Lower leg skin (tissue), 4 donors: ENCODE data around the gene ATXN7L3. TPM values are rescaled to one million over a fixed set of nuclear protein-coding genes. Genes with fewer than 3 reads are reported as not detected.

Experiments used
- DNase-seq, 2 donors: peaks; one replicate each; pipeline ENCODE4 v3.0.0-alpha.2; 2019; ENCODE audit warnings: low spot score in 2 of 2
- H3K4me3 ChIP-seq: fragments of 200-600 bp; sonication (generic); 2 replicates; pipeline ENCODE4 v1.5.1; 2017; ENCODE audit warnings: mild to moderate bottlenecking, low read depth; ENCODE audit not compliant: poor library complexity, severe bottlenecking
- CTCF ChIP-seq, 3 donors: fragments of 450-650 bp; IDR thresholded peaks; one replicate each; pipeline ENCODE4 v1.5.1; 2016; ENCODE audit warnings: antibody characterized with exemption in 3 of 3, mild to moderate bottlenecking in 3 of 3, moderate library complexity in 2 of 3
- POLR2A ChIP-seq, 2 donors: fragments of 450-650 bp; IDR thresholded peaks; one replicate each; pipeline ENCODE4 v1.6.1; 2016 to 2017; ENCODE audit warnings: antibody characterized with exemption in 2 of 2, mild to moderate bottlenecking in 1 of 2, moderate library complexity in 1 of 2
- WGBS, 2 donors: methylation state at CpG; one replicate each; pipeline ENCODE4 v1.1.5; 2018; 5-methylcytosine and 5-hydroxymethylcytosine counted together
- intact Hi-C: fragments of 100-400 bp; cut with DNase I; formaldehyde crosslinking; loops from one replicate; pipeline ENCODE4 v1.15.0; 2023; ENCODE audit warnings: low total_unique reads
- total RNA-seq, 4 donors: library from RNA; depleted of rRNA; stranded (reverse); fragments of >200 nt; gene quantifications; one replicate each; pipeline ENCODE4 v1.1.0, GENCODE V29; 2016

The ATXN7L3 gene
- total RNA-seq, 4 donors from 2014 or later: 62.4 to 77.9 (median 67.8) TPM

DNA sequence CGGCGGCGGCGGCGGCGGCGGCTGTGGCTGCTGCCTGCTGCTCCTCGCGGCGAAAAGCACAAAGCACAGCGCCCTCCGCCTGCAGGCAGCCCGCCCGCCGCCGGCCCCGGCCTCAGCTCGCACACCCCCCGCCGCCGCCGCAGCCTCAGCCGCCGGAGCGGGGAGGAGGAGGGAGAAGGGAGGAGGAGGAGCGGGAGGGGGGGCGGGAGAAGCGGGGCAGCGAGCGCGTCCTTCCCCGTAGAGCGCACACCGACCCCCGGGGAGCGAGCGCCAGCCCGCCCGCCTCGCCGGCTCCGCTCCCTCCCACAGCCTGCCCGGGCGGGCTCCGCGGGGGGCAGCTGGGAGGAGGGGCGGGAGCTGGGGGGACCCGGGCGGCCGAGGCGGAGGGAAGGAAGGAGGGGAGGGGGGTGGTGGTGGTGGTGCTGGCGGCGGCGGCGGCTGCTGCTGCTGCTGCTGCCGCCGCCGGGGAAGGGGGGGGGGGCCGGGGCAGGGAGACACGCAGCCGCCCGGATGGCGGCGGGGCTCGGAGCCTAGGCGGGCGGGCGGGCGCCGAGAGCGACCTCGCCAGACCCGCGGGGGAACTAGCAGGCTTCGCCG, 20.0 kb upstream of the ATXN7L3 start, which contains the start of gene UBTF:
Gene UBTF (minus strand): TSS at position 60 of the 597 bp plus-strand sequence. CDS start 1,446 bp downstream, outside the sequence.
- peak in 1 of 2 donors; percentile 92 for DNase-seq
- TF ChIP-seq CTCF (IDR thresholded peaks at IDR 0.05): no peak
- no peak for TF ChIP-seq POLR2A (IDR thresholded peaks at IDR 0.05)
- intact Hi-C loops: loop anchor here (1.0 to 5.0 kb wide), 2 partner anchors 103 to 143 kb away; partner anchors contain the start of gene SLC25A39
- 0% methylated on average over 1 to 5 of the region's 76 CpGs for WGBS, 2 donors
- peak within 1 kb of the TSS; percentile 92 for H3K4me3 ChIP-seq

DNA sequence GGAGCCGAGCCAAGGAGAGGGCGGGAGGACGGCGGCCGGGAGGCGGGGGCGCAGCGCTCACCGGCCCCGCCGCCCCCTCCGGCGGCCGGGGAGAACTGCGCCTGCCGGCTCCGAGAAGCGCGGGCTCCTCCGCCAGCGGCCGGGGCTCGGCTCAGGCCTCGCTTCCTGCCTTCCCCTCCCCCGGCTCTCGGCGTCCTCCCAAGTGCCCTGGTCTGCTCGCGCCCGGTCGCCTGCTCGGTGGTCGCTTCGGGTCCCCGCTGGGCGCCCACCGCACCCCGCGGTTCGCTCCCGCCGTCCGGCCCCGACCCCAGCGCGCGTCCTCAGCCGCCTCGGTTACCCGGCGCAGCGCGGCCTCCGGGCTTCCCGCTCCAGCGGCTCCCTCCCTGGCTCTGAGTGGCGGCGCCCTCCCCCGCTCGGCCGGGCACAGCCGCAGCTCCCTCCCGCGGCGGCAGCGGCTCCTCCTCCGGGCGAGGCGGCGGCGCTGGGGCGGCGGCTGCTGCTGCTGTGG, 19.5 kb upstream of the ATXN7L3 start:
- TF ChIP-seq CTCF (IDR thresholded peaks at IDR 0.05) (no peak), POLR2A (IDR thresholded peaks at IDR 0.05) (no peak)
- intact Hi-C loops: loop anchor here (1.0 to 5.0 kb wide), 2 partner anchors 103 to 143 kb away; partner anchors contain the start of gene SLC25A39
- peak overlapping the region; percentile 92 for H3K4me3 ChIP-seq
- WGBS, 2 donors: 1% methylated on average over 10 of the region's 73 CpGs; no CpG with 5 or more reads in 1 of the 2 donors
- DNase-seq: peak in 1 of 2 donors; percentile 93

- H3K4me3 ChIP-seq: peak overlapping the region; percentile 92
- peak; percentile 77 to 97 for DNase-seq
- TF ChIP-seq CTCF (IDR thresholded peaks at IDR 0.05) (peak in 1 of 3 donors; percentile 13), POLR2A (IDR thresholded peaks at IDR 0.05) (peak in 1 of 2 donors; percentile 59)
- intact Hi-C loops: loop anchor here (1.0 to 5.0 kb wide), 2 partner anchors 104 to 144 kb away; partner anchors contain the start of gene SLC25A39
- 1% methylated on average over 32 to 43 of the region's 89 CpGs for WGBS, 2 donors
Observed at GRCh38 chr17:44218344-44219107, 18.8 kb upstream of the ATXN7L3 start.

GRCh38 chr17:44217738-44218343, 18.2 kb upstream of the ATXN7L3 start:
- TF ChIP-seq POLR2A (IDR thresholded peaks at IDR 0.05) (no peak), CTCF (IDR thresholded peaks at IDR 0.05) (no peak)
- WGBS, 2 donors: 4 to 6% methylated on average over 10 of the region's 10 CpGs
- peak in 1 of 2 donors; percentile 89 for DNase-seq
- intact Hi-C loops: loop anchor here (5.0 kb wide), 1 partner anchor 104 kb away; the partner anchor contains the start of gene SLC25A39
- H3K4me3 ChIP-seq: no peak overlapping the region

DNA sequence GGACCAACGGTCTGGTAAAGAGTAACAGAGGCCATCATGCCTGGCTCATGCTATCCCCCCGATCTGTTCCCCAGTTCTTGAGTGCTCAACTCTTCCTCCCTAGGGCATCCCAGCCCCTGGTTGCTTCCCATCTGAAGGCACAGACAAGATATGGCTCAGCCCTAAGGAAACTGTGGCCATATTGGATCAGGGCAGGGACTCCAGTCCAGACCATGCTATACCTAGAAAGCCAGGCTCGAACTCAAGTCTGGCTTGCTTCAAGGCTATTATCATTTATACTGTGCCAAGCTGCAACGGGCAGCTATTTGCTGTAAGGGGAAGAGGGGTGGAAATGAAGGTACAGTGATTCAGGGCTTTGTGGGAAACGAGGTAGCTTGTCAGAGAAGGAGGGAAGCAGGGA, 17.0 kb upstream of the ATXN7L3 start:
- no peak overlapping the region for H3K4me3 ChIP-seq
- DNase-seq: no peak
- intact Hi-C loops: loop anchor here (5.0 kb wide), 1 partner anchor 106 kb away; the partner anchor contains the start of gene SLC25A39
- 58 to 71% methylated on average over 5 of the region's 5 CpGs for WGBS, 2 donors
- TF ChIP-seq POLR2A (IDR thresholded peaks at IDR 0.05) (no peak), CTCF (IDR thresholded peaks at IDR 0.05) (no peak)
